Epithelial cell of proximal tubule (primary cell): Measurements from ENCODE around the gene DAGLA. TPM values are rescaled to one million over a fixed set of nuclear protein-coding genes. Genes with fewer than 3 reads are reported as not detected.

Experiments
- DNase-seq: peaks from one replicate; pipeline ENCODE4 v3.0.0-alpha.2; 2011; ENCODE audit warnings: low read depth
- H3K4me3 ChIP-seq: 2 replicates; pipeline ENCODE4 v1.5.1; 2011; ENCODE audit warnings: low read depth, mild to moderate bottlenecking, low read length
- CTCF ChIP-seq: conservative IDR thresholded peaks from 2 replicates; pipeline ENCODE4 v1.5.1; 2012; ENCODE audit warnings: low read depth, mild to moderate bottlenecking, low read length
- total RNA-seq: library from RNA; depleted of rRNA; stranded (reverse); fragments of >200 nt; gene quantifications from 2 replicates; pipeline ENCODE4 v1.2.3, GENCODE V29; 2015

DAGLA gene
- total RNA-seq, 1 donor from 2014 or later: 4.5 TPM

GRCh38 chr11:61768376-61769076 lies 88.3 kb downstream of the DAGLA start:
- no peak for TF ChIP-seq CTCF
- no peak for DNase-seq
- H3K4me3 ChIP-seq: no peak overlapping the region

- DNase-seq: no peak
- no peak overlapping the region for H3K4me3 ChIP-seq
- TF ChIP-seq CTCF: no peak
Measured at GRCh38 chr11:61769169-61769920, 89.2 kb downstream of the DAGLA start.

GRCh38 chr11:61769946-61770683 lies 89.9 kb downstream of the DAGLA start:
- no peak for DNase-seq
- no peak overlapping the region for H3K4me3 ChIP-seq
- no peak for TF ChIP-seq CTCF

GRCh38 chr11:61771195-61771894 lies 91.2 kb downstream of the DAGLA start:
- no peak overlapping the region for H3K4me3 ChIP-seq
- no peak for DNase-seq
- TF ChIP-seq CTCF: no peak

GRCh38 chr11:61771985-61772455 lies 91.8 kb downstream of the DAGLA start:
- DNase-seq: no peak
- no peak for TF ChIP-seq CTCF
- no peak overlapping the region for H3K4me3 ChIP-seq

- H3K4me3 ChIP-seq: no peak overlapping the region
- TF ChIP-seq CTCF: no peak
- DNase-seq: no peak
Measured at GRCh38 chr11:61773356-61773755, 93.2 kb downstream of the DAGLA start.
